Liver (tissue), 3 donors: Measurements from ENCODE around the gene NAGPA.
"Not testable (repeated sequence)": the region's sequence is repeated elsewhere in the genome, so short reads cannot be mapped to it uniquely, and the experiment has no call there.

Source experiments
- EGR1 ChIP-seq, 2 donors: IDR thresholded peaks; 2 replicates each; pipeline ENCODE4 v1.6.1; 2016 to 2018; ENCODE audit warnings: antibody characterized with exemption in 2 of 2, low read depth in 2 of 2
- RAD21 ChIP-seq, 2 donors: IDR thresholded peaks; 2 replicates each; pipeline ENCODE4 v1.6.1; 2016; ENCODE audit warnings: antibody characterized with exemption in 2 of 2, mild to moderate bottlenecking in 2 of 2
- TF ChIP-seq, protein P1 (sequence below): fragments of 150-350 bp; IDR thresholded peaks from 2 replicates; pipeline ENCODE4 v1.5.1; 2017; ENCODE audit warnings: improper control_type of control experiment, low read depth, low read length; ENCODE audit not compliant: missing input control
- TF ChIP-seq, protein P2 (sequence below): IDR thresholded peaks from 2 replicates; pipeline ENCODE4 v1.6.1; 2016; ENCODE audit warnings: antibody characterized with exemption, mild to moderate bottlenecking
- donor health status: healthy.
- donor health status: healthy.

DNA sequence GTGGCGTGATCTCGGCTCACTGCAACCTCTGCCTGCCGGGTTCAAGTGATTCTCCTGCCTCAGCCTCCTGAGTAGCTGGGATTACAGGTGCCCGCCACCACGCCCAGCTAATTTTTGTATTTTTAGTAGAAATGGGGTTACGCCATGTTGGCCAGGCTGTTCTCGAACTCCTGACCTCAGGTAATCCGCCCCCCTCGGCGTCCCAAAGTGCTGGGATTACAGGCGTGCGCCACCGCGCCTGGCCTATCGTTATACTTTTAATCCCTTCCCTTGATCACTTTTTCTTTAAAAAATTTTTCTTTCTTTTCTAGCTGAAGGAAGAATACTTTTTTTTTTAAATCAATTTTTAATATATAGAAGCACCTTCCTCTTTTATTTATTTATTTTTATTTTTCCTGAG, 40.0 kb upstream of the NAGPA start:
- TF ChIP-seq, protein P1, sequence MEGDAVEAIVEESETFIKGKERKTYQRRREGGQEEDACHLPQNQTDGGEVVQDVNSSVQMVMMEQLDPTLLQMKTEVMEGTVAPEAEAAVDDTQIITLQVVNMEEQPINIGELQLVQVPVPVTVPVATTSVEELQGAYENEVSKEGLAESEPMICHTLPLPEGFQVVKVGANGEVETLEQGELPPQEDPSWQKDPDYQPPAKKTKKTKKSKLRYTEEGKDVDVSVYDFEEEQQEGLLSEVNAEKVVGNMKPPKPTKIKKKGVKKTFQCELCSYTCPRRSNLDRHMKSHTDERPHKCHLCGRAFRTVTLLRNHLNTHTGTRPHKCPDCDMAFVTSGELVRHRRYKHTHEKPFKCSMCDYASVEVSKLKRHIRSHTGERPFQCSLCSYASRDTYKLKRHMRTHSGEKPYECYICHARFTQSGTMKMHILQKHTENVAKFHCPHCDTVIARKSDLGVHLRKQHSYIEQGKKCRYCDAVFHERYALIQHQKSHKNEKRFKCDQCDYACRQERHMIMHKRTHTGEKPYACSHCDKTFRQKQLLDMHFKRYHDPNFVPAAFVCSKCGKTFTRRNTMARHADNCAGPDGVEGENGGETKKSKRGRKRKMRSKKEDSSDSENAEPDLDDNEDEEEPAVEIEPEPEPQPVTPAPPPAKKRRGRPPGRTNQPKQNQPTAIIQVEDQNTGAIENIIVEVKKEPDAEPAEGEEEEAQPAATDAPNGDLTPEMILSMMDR = not testable (repeated sequence)
- TF ChIP-seq EGR1 (IDR thresholded peaks at IDR 0.05; ENCODE audit: low read depth in 2 of 2); RAD21 (IDR thresholded peaks at IDR 0.05): not testable (repeated sequence)
- TF ChIP-seq, protein P2, sequence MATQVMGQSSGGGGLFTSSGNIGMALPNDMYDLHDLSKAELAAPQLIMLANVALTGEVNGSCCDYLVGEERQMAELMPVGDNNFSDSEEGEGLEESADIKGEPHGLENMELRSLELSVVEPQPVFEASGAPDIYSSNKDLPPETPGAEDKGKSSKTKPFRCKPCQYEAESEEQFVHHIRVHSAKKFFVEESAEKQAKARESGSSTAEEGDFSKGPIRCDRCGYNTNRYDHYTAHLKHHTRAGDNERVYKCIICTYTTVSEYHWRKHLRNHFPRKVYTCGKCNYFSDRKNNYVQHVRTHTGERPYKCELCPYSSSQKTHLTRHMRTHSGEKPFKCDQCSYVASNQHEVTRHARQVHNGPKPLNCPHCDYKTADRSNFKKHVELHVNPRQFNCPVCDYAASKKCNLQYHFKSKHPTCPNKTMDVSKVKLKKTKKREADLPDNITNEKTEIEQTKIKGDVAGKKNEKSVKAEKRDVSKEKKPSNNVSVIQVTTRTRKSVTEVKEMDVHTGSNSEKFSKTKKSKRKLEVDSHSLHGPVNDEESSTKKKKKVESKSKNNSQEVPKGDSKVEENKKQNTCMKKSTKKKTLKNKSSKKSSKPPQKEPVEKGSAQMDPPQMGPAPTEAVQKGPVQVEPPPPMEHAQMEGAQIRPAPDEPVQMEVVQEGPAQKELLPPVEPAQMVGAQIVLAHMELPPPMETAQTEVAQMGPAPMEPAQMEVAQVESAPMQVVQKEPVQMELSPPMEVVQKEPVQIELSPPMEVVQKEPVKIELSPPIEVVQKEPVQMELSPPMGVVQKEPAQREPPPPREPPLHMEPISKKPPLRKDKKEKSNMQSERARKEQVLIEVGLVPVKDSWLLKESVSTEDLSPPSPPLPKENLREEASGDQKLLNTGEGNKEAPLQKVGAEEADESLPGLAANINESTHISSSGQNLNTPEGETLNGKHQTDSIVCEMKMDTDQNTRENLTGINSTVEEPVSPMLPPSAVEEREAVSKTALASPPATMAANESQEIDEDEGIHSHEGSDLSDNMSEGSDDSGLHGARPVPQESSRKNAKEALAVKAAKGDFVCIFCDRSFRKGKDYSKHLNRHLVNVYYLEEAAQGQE = not testable (repeated sequence)
